ENCODE results near the gene TMEM43. TPM values are rescaled to one million over a fixed set of nuclear protein-coding genes. Genes with fewer than 3 reads are reported as not detected.

TMEM43 gene
- total RNA-seq, 1 experiment from 2014 or later: 32.4 TPM

- CTCF ChIA-PET: no interaction called here
These were observed 33.5 kb downstream of the TMEM43 start for GRCh38 chr3:14158370-14158769.

More at GRCh38 chr3:14158370-14158769, 33.5 kb downstream of the TMEM43 start:
- no peak overlapping the region for H2AFZ ChIP-seq (ENCODE audit: low read depth, low read length, poor library complexity, severe bottlenecking)
- POLR2A ChIA-PET: no interaction called here
- RAD21 ChIA-PET (ENCODE audit: low non-redundant PET in 1 of 2, low total read pairs in 2 of 2, uncharacterized antibody in 2 of 2, unreplicated experiment in 2 of 2): no interaction called here
- DNase-seq (ENCODE audit: low read depth, low spot score): no peak
- H3K79me2 ChIP-seq (ENCODE audit: insufficient read depth, low read length): no peaks in the 10 kb centered on the region
- H3K4me3 ChIP-seq (replicated peaks in 1 of 2; ENCODE audit: low read depth in 1 of 2, low read length in 2 of 2): no peak overlapping the region
- no peaks in the 10 kb centered on the region for H4K20me1 ChIP-seq (ENCODE audit: insufficient read depth)
- H3K9me3 ChIP-seq (ENCODE audit: control insufficient read depth in 1 of 2, insufficient read depth in 1 of 2, low read depth in 1 of 2, low read length in 2 of 2): peaks cover 7 to 8% of the 10 kb centered on the region in 2 experiments; a peak in 2 of 4 replicates
- ATAC-seq: no peak
- no TSS peak for BruUV-seq (replicated peaks)
- no peak overlapping the region for H3K4me2 ChIP-seq (ENCODE audit: low read length)
- H3K27me3 ChIP-seq (ENCODE audit: insufficient read depth, low read length): no peaks in the 10 kb centered on the region
- peaks cover 42 to 58% of the 10 kb centered on the region in 2 experiments for H3K36me3 ChIP-seq (ENCODE audit: control insufficient read depth in 1 of 2, insufficient read depth in 2 of 2, low read length in 2 of 2)
- no peaks in the 10 kb centered on the region for H3K4me1 ChIP-seq (ENCODE audit: control insufficient read depth in 1 of 2, insufficient read depth in 2 of 2, low read length in 2 of 2)
- intact Hi-C loops (cut with micrococcal nuclease): no loop called here
- no peak overlapping the region for H3K27ac ChIP-seq (ENCODE audit: low read depth, low read length)
- TF ChIP-seq SRF (IDR thresholded peaks at IDR 0.05; ENCODE audit: low read depth) (no peak), JUND (IDR thresholded peaks at IDR 0.05) (no peak), ZNF274 (IDR thresholded peaks at IDR 0.05; ENCODE audit: low read depth, low read length) (no peak), REST (IDR thresholded peaks at IDR 0.05; ENCODE audit: low read depth) (no peak), SIN3A (IDR thresholded peaks at IDR 0.05; ENCODE audit: low read depth) (no peak), POLR2AphosphoS5 (IDR thresholded peaks at IDR 0.05; ENCODE audit: low read depth, low read length) (no peak), EGR1 (IDR thresholded peaks at IDR 0.05; ENCODE audit: low read depth) (no peak), EZH2 (IDR thresholded peaks at IDR 0.05) (no peak), MAX (IDR thresholded peaks at IDR 0.05) (no peak), CEBPB (IDR thresholded peaks at IDR 0.05; ENCODE audit: low read depth) (no peak), EZH2phosphoT487 (IDR thresholded peaks at IDR 0.05; ENCODE audit: borderline replicate concordance) (no peak), ZFX (IDR thresholded peaks at IDR 0.05) (no peak), ATF3 (IDR thresholded peaks at IDR 0.05) (no peak), CBX3 (IDR thresholded peaks at IDR 0.05; ENCODE audit: low read depth) (no peak)
- H3K9me2 ChIP-seq (ENCODE audit: insufficient read depth): no peaks in the 10 kb centered on the region
- H3K9ac ChIP-seq (ENCODE audit: low read length): no peak overlapping the region
